ENCODE results near the gene MTMR11. TPM values are rescaled to one million over a fixed set of nuclear protein-coding genes. Genes with fewer than 3 reads are reported as not detected.

Gene MTMR11
- total and polyA plus RNA-seq, 2 of the 13 experiments (the other 11 are each of a cell fraction or from before 2014, with no cell fraction given), result 0.49 to 2.8 TPM

DNA sequence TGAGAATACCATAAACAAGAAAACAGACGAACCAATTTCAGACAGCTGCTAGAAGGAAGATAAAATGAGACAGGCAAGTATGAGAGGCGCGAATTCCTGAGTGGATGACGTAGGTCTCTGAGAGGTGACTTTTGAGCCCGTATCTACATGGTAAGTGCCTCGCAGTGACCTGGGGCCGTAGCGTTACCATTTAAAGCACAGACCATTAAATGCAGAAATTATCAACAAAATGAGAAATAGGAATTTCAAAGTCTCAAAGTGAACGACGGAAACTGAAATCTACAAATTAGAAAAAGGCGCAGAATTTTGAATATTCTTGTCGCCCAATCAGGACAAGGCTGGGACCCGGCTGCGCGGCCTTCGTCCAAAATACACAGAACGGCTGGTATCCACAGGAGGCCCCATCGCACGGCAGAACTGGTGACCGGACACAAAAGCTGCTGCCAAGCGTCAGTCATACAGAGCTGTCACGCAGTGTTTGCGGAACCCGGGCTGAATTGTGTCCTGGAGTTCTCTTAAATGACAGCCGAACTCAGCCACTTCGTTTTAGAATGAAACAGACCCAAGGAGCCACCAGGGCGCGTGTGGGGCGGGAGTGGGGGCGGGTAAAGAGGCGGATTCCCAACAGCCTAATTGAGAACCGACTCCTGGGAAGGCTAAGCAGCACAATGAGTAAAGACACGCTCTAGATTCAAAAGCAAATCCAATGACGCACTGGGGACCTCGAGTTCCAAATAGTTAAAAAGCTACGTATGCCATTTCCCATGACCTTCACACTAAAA, 51.1 kb downstream of the MTMR11 start (continued):
- TF ChIP-seq PITX1 (CRISPR knock-in tag; IDR thresholded peaks at IDR 0.05), result no peak
- TF ChIP-seq MAFF (IDR thresholded peaks at IDR 0.05; ENCODE audit: low read depth, low read length), result no peak
- peak; percentile 73 for TF ChIP-seq NFYB (CRISPR knock-in tag; IDR thresholded peaks at IDR 0.05)
- no peak for TF ChIP-seq XRCC5 (optimal IDR thresholded peaks at IDR 0.05; ENCODE audit: low read length)
- TF ChIP-seq RARG (CRISPR knock-in tag; IDR thresholded peaks at IDR 0.05; ENCODE audit: low read depth), result no peak
- TF ChIP-seq NKX3-1 (CRISPR knock-in tag; IDR thresholded peaks at IDR 0.05), result no peak
- TF ChIP-seq YY1 (IDR thresholded peaks at IDR 0.05; ENCODE audit: insufficient read depth, insufficient replicate concordance, low read depth, low read length), result no peak
- no peak for TF ChIP-seq MAF1 (CRISPR knock-in tag; IDR thresholded peaks at IDR 0.05; ENCODE audit: borderline replicate concordance)
- TF ChIP-seq, protein P1, sequence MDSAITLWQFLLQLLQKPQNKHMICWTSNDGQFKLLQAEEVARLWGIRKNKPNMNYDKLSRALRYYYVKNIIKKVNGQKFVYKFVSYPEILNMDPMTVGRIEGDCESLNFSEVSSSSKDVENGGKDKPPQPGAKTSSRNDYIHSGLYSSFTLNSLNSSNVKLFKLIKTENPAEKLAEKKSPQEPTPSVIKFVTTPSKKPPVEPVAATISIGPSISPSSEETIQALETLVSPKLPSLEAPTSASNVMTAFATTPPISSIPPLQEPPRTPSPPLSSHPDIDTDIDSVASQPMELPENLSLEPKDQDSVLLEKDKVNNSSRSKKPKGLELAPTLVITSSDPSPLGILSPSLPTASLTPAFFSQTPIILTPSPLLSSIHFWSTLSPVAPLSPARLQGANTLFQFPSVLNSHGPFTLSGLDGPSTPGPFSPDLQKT (CRISPR knock-in tag; IDR thresholded peaks at IDR 0.05; ENCODE audit: borderline replicate concordance), result no peak
- TF ChIP-seq GZF1 (CRISPR knock-in tag; IDR thresholded peaks at IDR 0.05), result no peak
- TF ChIP-seq SOX5 (CRISPR knock-in tag; IDR thresholded peaks at IDR 0.05; ENCODE audit: borderline replicate concordance), result no peak
- TF ChIP-seq ZNF235 (CRISPR knock-in tag; IDR thresholded peaks at IDR 0.05; ENCODE audit: borderline replicate concordance), result no peak
- no peak; the same call in 1 of the 2 replicates for TF ChIP-seq HDAC2 (CRISPR knock-in tag; IDR thresholded peaks at IDR 0.05)
- TF ChIP-seq, protein P2, sequence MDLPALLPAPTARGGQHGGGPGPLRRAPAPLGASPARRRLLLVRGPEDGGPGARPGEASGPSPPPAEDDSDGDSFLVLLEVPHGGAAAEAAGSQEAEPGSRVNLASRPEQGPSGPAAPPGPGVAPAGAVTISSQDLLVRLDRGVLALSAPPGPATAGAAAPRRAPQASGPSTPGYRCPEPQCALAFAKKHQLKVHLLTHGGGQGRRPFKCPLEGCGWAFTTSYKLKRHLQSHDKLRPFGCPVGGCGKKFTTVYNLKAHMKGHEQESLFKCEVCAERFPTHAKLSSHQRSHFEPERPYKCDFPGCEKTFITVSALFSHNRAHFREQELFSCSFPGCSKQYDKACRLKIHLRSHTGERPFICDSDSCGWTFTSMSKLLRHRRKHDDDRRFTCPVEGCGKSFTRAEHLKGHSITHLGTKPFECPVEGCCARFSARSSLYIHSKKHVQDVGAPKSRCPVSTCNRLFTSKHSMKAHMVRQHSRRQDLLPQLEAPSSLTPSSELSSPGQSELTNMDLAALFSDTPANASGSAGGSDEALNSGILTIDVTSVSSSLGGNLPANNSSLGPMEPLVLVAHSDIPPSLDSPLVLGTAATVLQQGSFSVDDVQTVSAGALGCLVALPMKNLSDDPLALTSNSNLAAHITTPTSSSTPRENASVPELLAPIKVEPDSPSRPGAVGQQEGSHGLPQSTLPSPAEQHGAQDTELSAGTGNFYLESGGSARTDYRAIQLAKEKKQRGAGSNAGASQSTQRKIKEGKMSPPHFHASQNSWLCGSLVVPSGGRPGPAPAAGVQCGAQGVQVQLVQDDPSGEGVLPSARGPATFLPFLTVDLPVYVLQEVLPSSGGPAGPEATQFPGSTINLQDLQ (CRISPR knock-in tag; IDR thresholded peaks at IDR 0.05), result no peak
- no peak for TF ChIP-seq POGZ (CRISPR knock-in tag; IDR thresholded peaks at IDR 0.05)
- TF ChIP-seq, protein P3, sequence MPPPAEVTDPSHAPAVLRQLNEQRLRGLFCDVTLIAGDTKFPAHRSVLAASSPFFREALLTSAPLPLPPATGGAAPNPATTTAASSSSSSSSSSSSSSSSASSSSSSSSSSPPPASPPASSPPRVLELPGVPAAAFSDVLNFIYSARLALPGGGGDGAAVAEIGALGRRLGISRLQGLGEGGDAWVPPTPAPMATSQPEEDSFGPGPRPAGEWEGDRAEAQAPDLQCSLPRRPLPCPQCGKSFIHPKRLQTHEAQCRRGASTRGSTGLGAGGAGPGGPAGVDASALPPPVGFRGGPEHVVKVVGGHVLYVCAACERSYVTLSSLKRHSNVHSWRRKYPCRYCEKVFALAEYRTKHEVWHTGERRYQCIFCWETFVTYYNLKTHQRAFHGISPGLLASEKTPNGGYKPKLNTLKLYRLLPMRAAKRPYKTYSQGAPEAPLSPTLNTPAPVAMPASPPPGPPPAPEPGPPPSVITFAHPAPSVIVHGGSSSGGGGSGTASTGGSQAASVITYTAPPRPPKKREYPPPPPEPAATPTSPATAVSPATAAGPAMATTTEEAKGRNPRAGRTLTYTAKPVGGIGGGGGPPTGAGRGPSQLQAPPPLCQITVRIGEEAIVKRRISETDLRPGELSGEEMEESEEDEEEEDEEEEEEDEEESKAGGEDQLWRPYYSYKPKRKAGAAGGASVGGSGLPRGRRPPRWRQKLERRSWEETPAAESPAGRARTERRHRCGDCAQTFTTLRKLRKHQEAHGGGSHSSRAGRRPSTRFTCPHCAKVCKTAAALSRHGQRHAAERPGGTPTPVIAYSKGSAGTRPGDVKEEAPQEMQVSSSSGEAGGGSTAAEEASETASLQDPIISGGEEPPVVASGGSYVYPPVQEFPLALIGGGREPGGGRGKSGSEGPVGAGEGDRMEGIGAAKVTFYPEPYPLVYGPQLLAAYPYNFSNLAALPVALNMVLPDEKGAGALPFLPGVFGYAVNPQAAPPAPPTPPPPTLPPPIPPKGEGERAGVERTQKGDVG (CRISPR knock-in tag; IDR thresholded peaks at IDR 0.05; ENCODE audit: borderline replicate concordance), result no peak
- TF ChIP-seq ZNF557 (CRISPR knock-in tag; IDR thresholded peaks at IDR 0.05), result no peak
- no peak for TF ChIP-seq SKI (IDR thresholded peaks at IDR 0.05; ENCODE audit: partially characterized antibody)
- TF ChIP-seq ZNF547 (CRISPR knock-in tag; IDR thresholded peaks at IDR 0.05), result 0 out of 2 replicates have a peak, but pooled peaks have one; percentile 42
- TF ChIP-seq, protein P4, sequence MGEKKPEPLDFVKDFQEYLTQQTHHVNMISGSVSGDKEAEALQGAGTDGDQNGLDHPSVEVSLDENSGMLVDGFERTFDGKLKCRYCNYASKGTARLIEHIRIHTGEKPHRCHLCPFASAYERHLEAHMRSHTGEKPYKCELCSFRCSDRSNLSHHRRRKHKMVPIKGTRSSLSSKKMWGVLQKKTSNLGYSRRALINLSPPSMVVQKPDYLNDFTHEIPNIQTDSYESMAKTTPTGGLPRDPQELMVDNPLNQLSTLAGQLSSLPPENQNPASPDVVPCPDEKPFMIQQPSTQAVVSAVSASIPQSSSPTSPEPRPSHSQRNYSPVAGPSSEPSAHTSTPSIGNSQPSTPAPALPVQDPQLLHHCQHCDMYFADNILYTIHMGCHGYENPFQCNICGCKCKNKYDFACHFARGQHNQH (CRISPR knock-in tag; IDR thresholded peaks at IDR 0.05), result peak; percentile 71
- peak; percentile 32; the same call in 1 of the 3 replicates for TF ChIP-seq MXI1 (IDR thresholded peaks at IDR 0.05; ENCODE audit: borderline replicate concordance, low read depth, low read length)
- TF ChIP-seq SMAD3 (CRISPR knock-in tag; IDR thresholded peaks at IDR 0.05), result no peak
